Psoas muscle (tissue), 8 donors: ENCODE measurements around the gene UAP1L1. TPM values are rescaled to one million over a fixed set of nuclear protein-coding genes. Genes with fewer than 3 reads are reported as not detected.

Experiments used
- ATAC-seq, 4 donors: fragments of 200-7000 bp; cut with Tn5 transposase; one replicate each; pipeline ENCODE4 v1.9.1; 2020; ENCODE audit warnings: moderate library complexity in 3 of 4, mild to moderate bottlenecking in 2 of 4
- DNase-seq, 2 donors: peaks; one replicate each; pipeline ENCODE4 v3.0.0-alpha.2; 2020
- H3K27ac ChIP-seq: fragments of 200-600 bp; one replicate; pipeline ENCODE4 v1.8.0; 2022
- H3K27me3 ChIP-seq, 3 donors: fragments of 200-600 bp in 1 of 3; one replicate each; pipeline versions ENCODE4 v1.6.1 to v1.8.0; 2013 to 2022; ENCODE audit warnings: low read length in 2 of 3, mild to moderate bottlenecking in 2 of 3, moderate library complexity in 1 of 3; ENCODE audit not compliant: insufficient read depth in 3 of 3
- H3K36me3 ChIP-seq, 2 donors: fragments of 200-600 bp in 1 of 2; one replicate each; pipeline versions ENCODE4 v1.6.1 to v1.8.0; 2013 to 2022; ENCODE audit warnings: low read depth in 1 of 2, mild to moderate bottlenecking in 1 of 2, moderate library complexity in 1 of 2; ENCODE audit not compliant: insufficient read depth in 1 of 2
- H3K4me1 ChIP-seq: fragments of 200-600 bp; one replicate; pipeline ENCODE4 v1.8.0; 2022
- H3K4me3 ChIP-seq: fragments of 200-600 bp; one replicate; pipeline ENCODE4 v1.8.0; 2022; ENCODE audit warnings: mild to moderate bottlenecking
- H3K9me3 ChIP-seq: fragments of 200-600 bp; one replicate; pipeline ENCODE4 v1.8.0; 2022
- CTCF ChIP-seq: fragments of 200-600 bp; IDR thresholded peaks from one replicate; pipeline ENCODE4 v1.8.0; 2022; ENCODE audit warnings: antibody characterized with exemption
- WGBS, 3 donors: extraction: QIAGEN DNeasy Blood & Tissue Kit; methylation state at CpG; one replicate each; pipeline versions ENCODE4 v1.1.6 to v1.1.7; 2013; 5-methylcytosine and 5-hydroxymethylcytosine counted together
- intact Hi-C, 2 donors: fragments of 100-400 bp; cut with DNase I; formaldehyde crosslinking; loops; one replicate each; pipeline versions ENCODE4 v1.11.0 to v1.14.2; 2022
- polyA plus RNA-seq, 3 donors: library from polyadenylated mRNA; stranded (reverse); fragments of 200-250 nt; gene quantifications; one replicate each; pipeline ENCODE4 v1.2.3, GENCODE V29; 2013
- total RNA-seq, 4 donors: library from RNA; stranded (reverse); fragmentation: NEBNext Ultra II Directional in 2 of 4; extraction: Animal tissue kit (Norgen Biotek cat#: 25700) in 2 of 4; gene quantifications; one replicate each; pipeline versions ENCODE4 v1.2.1 to v1.2.4, GENCODE V29; 2021 to 2023
- donor health status: healthy with polysubstance abuse.
- donor health status: DM: no; HTN: no; CAD: no; lungs with moderate emphysema.
- donor health status: Bipolar disorder and iron deficiency.
- donor health status: healthy.
- donor health status: DM: yes; HTN: yes; CAD: no.
- donor health status: DM: no; HTN: no; CAD: no.
- donor health status: DM: no; HTN: no; CAD: no.
- donor health status: DM: yes; HTN: yes; CAD: no.

UAP1L1 gene
- total and polyA plus RNA-seq, 7 donors, result 1.5 to 4.5 (median 2.4) TPM

DNA sequence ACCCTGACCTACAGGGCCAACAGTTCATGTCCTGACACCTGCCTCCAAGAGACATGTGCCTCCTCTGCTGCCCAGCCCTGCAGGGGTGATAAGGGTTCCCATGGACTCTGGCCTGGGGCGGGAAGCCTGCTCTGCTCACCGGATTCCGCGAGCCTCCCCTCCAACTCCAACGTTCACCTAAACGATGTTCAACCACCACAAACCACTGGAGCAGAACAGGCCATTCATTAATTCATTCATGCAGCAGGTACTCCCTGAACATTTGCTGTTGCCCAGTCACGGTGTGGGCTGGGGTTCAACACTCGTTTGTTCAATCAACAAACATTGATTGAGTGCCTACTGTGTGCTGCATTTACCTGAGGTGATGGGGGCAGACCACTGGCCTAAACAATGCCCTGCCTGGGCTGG lies 3.3 kb upstream of the UAP1L1 start:
- Histone ChIP-seq H3K27me3 (peaks cover 0 to 12% (median 5%) of the 10 kb centered on the region in 3 donors), H3K36me3 (peaks cover 0 to 2% of the 10 kb centered on the region in 2 donors), H3K27ac (no peak overlapping the region), H3K4me3 (no peak overlapping the region), H3K4me1 (peaks cover 16% of the 10 kb centered on the region), H3K9me3 (no peaks in the 10 kb centered on the region)
- peak in 1 of 2 donors; percentile 3 for DNase-seq
- no peak for TF ChIP-seq CTCF
- intact Hi-C loops, result no loop called here
- WGBS, 3 donors, result 82 to 88% (median 85%) methylated on average over 8 of the region's 8 CpGs
- no peak for ATAC-seq

- no peak for ATAC-seq
- TF ChIP-seq CTCF, result no peak
- H3K27me3 ChIP-seq, result peaks cover 0 to 4% (median 0%) of the 10 kb centered on the region in 3 donors
- WGBS, 3 donors, result 81 to 86% (median 82%) methylated on average over 12 of the region's 12 CpGs
- peaks cover 0 to 6% of the 10 kb centered on the region in 2 donors for H3K36me3 ChIP-seq
- intact Hi-C loops, result no loop called here
- peak in 1 of 2 donors; percentile 9 for DNase-seq
- peaks cover 16% of the 10 kb centered on the region for H3K4me1 ChIP-seq
- H3K4me3 ChIP-seq, result no peak overlapping the region
- no peak overlapping the region for H3K27ac ChIP-seq
- no peaks in the 10 kb centered on the region for H3K9me3 ChIP-seq
Observed at GRCh38 chr9:137074657-137075274, 2.6 kb upstream of the UAP1L1 start.

DNA sequence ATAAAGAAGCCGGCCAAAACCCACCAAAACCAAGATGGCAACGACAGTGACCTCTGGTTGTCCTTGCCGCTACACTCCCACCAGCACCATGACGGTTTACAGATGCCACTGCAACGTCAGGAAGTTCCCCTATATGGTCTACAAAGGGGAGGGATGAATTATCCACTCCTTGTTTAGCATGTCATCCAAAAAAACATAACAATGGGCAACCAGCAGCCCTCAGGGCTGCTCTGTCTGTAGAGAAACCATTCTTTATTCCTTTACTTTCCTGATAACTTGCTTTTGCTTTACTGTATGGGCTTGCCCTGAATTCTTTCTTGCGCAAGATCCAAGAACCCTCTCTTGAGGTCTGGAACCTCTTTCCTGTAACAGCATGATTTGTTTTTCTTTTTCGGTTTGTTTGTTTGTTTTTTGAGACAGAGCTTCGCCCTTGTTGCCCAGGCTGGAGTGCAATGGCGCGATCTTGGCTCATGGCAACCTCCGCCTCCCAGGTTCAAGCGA lies 2.0 kb upstream of the UAP1L1 start:
- 85 to 89% (median 88%) methylated on average over 12 of the region's 12 CpGs for WGBS, 3 donors
- TF ChIP-seq CTCF, result no peak
- Histone ChIP-seq H3K4me1 (peaks cover 16% of the 10 kb centered on the region), H3K9me3 (no peaks in the 10 kb centered on the region), H3K4me3 (no peak overlapping the region), H3K27me3 (peaks cover 0 to 4% (median 0%) of the 10 kb centered on the region in 3 donors), H3K36me3 (peaks cover 0 to 6% of the 10 kb centered on the region in 2 donors), H3K27ac (no peak overlapping the region)
- ATAC-seq (no peak), DNase-seq (no peak)
- intact Hi-C loops, result no loop called here

DNA sequence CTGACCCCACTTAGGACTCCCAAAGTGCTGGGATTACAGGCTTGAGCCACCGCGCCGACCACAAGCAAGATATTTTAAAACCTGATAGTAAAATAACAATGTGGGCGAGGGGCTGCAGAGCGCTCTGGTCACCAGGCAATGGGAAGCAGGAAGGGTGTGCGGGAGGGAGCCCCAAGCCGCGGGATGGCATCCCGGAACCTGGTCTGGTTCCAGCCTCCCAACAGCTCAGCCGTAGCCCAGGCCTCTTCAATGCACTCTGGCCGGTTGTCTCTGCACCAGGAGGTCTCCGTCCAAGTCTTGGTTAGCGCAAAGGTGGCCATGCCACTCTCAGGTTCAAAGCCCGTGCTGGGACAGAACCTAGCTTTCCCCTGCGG lies 694 bp upstream of the UAP1L1 start:
- intact Hi-C loops, result no loop called here
- ATAC-seq (peak in 3 of 4 donors; percentile 6 to 17 (median 10)), DNase-seq (no peak)
- Histone ChIP-seq H3K27ac (no peak overlapping the region), H3K4me3 (peak overlapping the region; percentile 66), H3K27me3 (peaks cover 0 to 4% (median 0%) of the 10 kb centered on the region in 3 donors), H3K9me3 (no peaks in the 10 kb centered on the region), H3K36me3 (peaks cover 0 to 9% of the 10 kb centered on the region in 2 donors), H3K4me1 (peaks cover 11% of the 10 kb centered on the region)
- TF ChIP-seq CTCF, result no peak
- WGBS, 3 donors, result 57 to 60% (median 57%) methylated on average over 15 of the region's 15 CpGs
